Natural killer cell (primary cell): ENCODE measurements around the gene NTNG2. TPM values are rescaled to one million over a fixed set of nuclear protein-coding genes. Genes with fewer than 3 reads are reported as not detected.

Source experiments
- ATAC-seq, 3 donors: fragments of 150-1000 bp in 2 of 3; fragments of 200-7000 bp in 1 of 3; cut with Tn5 transposase; 1 replicate in 1 of 3; 2 replicates in 2 of 3; pipeline ENCODE4 v1.10.0; 2021; ENCODE audit warnings: mild to moderate bottlenecking in 2 of 3, moderate library complexity in 2 of 3
- DNase-seq, 2 donors: peaks; one replicate each; pipeline versions ENCODE4 v3.0.0 to v3.0.0-alpha.2; 2013 to 2021; ENCODE audit warnings: mixed read lengths in 1 of 2
- H3K27ac ChIP-seq: one replicate; pipeline ENCODE4 v1.5.1; 2013; ENCODE audit warnings: mild to moderate bottlenecking, low read length
- H3K27me3 ChIP-seq: one replicate; pipeline ENCODE4 v1.6.1; 2013; ENCODE audit warnings: low read length; ENCODE audit not compliant: control insufficient read depth, insufficient read depth
- H3K36me3 ChIP-seq: one replicate; pipeline ENCODE4 v1.6.1; 2013; ENCODE audit warnings: low read length; ENCODE audit not compliant: control insufficient read depth, insufficient read depth
- H3K4me1 ChIP-seq: one replicate; pipeline ENCODE4 v1.6.1; 2013; ENCODE audit warnings: low read length; ENCODE audit not compliant: control insufficient read depth, insufficient read depth
- H3K4me3 ChIP-seq: one replicate; pipeline ENCODE4 v1.5.1; 2013; ENCODE audit warnings: low read length
- H3K9me3 ChIP-seq: one replicate; pipeline ENCODE4 v1.6.1; 2013; ENCODE audit warnings: low read length; ENCODE audit not compliant: control insufficient read depth, insufficient read depth
- H3K27ac Mint-ChIP-seq, 2 donors: one replicate each; pipeline ENCODE4 v1.8.0; 2022; ENCODE audit warnings: mild to moderate bottlenecking in 2 of 2, mixed read lengths in 2 of 2, moderate library complexity in 1 of 2
- H3K27me3 Mint-ChIP-seq, 2 donors: one replicate each; pipeline ENCODE4 v1.8.0; 2022; ENCODE audit warnings: low read depth in 2 of 2, mixed read lengths in 2 of 2
- H3K36me3 Mint-ChIP-seq: one replicate; pipeline ENCODE4 v1.8.0; 2022; ENCODE audit warnings: mixed read lengths
- H3K4me1 Mint-ChIP-seq, 2 donors: one replicate each; pipeline ENCODE4 v1.8.0; 2022; ENCODE audit warnings: mixed read lengths in 2 of 2
- H3K4me3 Mint-ChIP-seq: one replicate; pipeline ENCODE4 v1.8.0; 2022; ENCODE audit warnings: mild to moderate bottlenecking, moderate library complexity, mixed read lengths
- H3K9me3 Mint-ChIP-seq, 2 donors: one replicate each; pipeline ENCODE4 v1.8.0; 2022; ENCODE audit warnings: mixed read lengths in 2 of 2
- CTCF ChIP-seq: fragments of 200-600 bp; IDR thresholded peaks from one replicate; pipeline ENCODE4 v1.8.0; 2022; ENCODE audit warnings: antibody characterized with exemption
- WGBS: methylation state at CpG from one replicate; pipeline ENCODE4 v1.1.7; 2013; ENCODE audit warnings: missing lambda C conversion rate; ENCODE audit not compliant: insufficient coverage; 5-methylcytosine and 5-hydroxymethylcytosine counted together
- intact Hi-C: fragments of 100-400 bp; cut with micrococcal nuclease; formaldehyde crosslinking; loops from one replicate; pipeline ENCODE4 v1.14.2; 2022
- total RNA-seq, 4 donors: library from RNA; stranded (reverse); fragments of 120-200 nt in 1 of 4; gene quantifications; one replicate each; pipeline versions ENCODE4 v1.2.3 to v1.2.4, GENCODE V29; 2013 to 2022

Gene NTNG2
- total RNA-seq, 3 donors from 2014 or later (not counting 1 experiment from before 2014, with no cell fraction given) = 23.4 to 67.2 (median 32.6) TPM

- no peaks in the 10 kb centered on the region for H3K27me3 ChIP-seq
- intact Hi-C loops = no loop called here
- ATAC-seq (no peak), DNase-seq (no peak)
- Mint-ChIP-seq H3K36me3 (no peaks in the 10 kb centered on the region), H3K4me3 (no peak overlapping the region), H3K9me3 (no peaks in the 10 kb centered on the region), H3K4me1 (no peaks in the 10 kb centered on the region), H3K27me3 (no peaks in the 10 kb centered on the region), H3K27ac (no peak overlapping the region)
- no peak overlapping the region for H3K27ac ChIP-seq
- no peak overlapping the region for H3K4me3 ChIP-seq
- TF ChIP-seq CTCF = no peak
- H3K36me3 ChIP-seq = no peaks in the 10 kb centered on the region
- no peaks in the 10 kb centered on the region for H3K9me3 ChIP-seq
- WGBS = 95% methylated on average over 58 of the region's 58 CpGs
- H3K4me1 ChIP-seq = no peaks in the 10 kb centered on the region
Measured at GRCh38 chr9:132197856-132198550, 36.1 kb downstream of the NTNG2 start.

- Mint-ChIP-seq H3K27ac (no peak overlapping the region), H3K4me1 (no peaks in the 10 kb centered on the region), H3K9me3 (no peaks in the 10 kb centered on the region), H3K4me3 (no peak overlapping the region), H3K27me3 (no peaks in the 10 kb centered on the region), H3K36me3 (no peaks in the 10 kb centered on the region)
- intact Hi-C loops = no loop called here
- Histone ChIP-seq H3K27me3 (no peaks in the 10 kb centered on the region), H3K4me1 (no peaks in the 10 kb centered on the region), H3K9me3 (no peaks in the 10 kb centered on the region), H3K27ac (no peak overlapping the region), H3K4me3 (no peak overlapping the region), H3K36me3 (no peaks in the 10 kb centered on the region)
- 92% methylated on average over 4 of the region's 4 CpGs for WGBS
- TF ChIP-seq CTCF = no peak
- ATAC-seq (no peak), DNase-seq (no peak)
Measured at GRCh38 chr9:132199056-132199455, 37.2 kb downstream of the NTNG2 start.

GRCh38 chr9:132200706-132201105, 38.8 kb downstream of the NTNG2 start:
- H3K4me1 Mint-ChIP-seq = no peaks in the 10 kb centered on the region
- no peaks in the 10 kb centered on the region for H3K9me3 Mint-ChIP-seq
- H3K36me3 ChIP-seq = no peaks in the 10 kb centered on the region
- no peak for ATAC-seq
- H3K9me3 ChIP-seq = no peaks in the 10 kb centered on the region
- H3K27ac Mint-ChIP-seq = no peak overlapping the region
- no peak for TF ChIP-seq CTCF
- H3K4me1 ChIP-seq = no peaks in the 10 kb centered on the region
- H3K27me3 Mint-ChIP-seq = no peaks in the 10 kb centered on the region
- H3K27ac ChIP-seq = no peak overlapping the region
- no peak overlapping the region for H3K4me3 ChIP-seq
- no peak overlapping the region for H3K4me3 Mint-ChIP-seq
- intact Hi-C loops = no loop called here
- H3K27me3 ChIP-seq = no peaks in the 10 kb centered on the region
- 73% methylated on average over 4 of the region's 4 CpGs for WGBS
- H3K36me3 Mint-ChIP-seq = no peaks in the 10 kb centered on the region
- no peak for DNase-seq

- Histone ChIP-seq H3K27me3 (no peaks in the 10 kb centered on the region), H3K4me3 (no peak overlapping the region), H3K27ac (no peak overlapping the region), H3K36me3 (no peaks in the 10 kb centered on the region), H3K4me1 (no peaks in the 10 kb centered on the region), H3K9me3 (no peaks in the 10 kb centered on the region)
- Mint-ChIP-seq H3K27ac (no peak overlapping the region), H3K4me1 (no peaks in the 10 kb centered on the region), H3K9me3 (no peaks in the 10 kb centered on the region), H3K36me3 (no peaks in the 10 kb centered on the region), H3K27me3 (no peaks in the 10 kb centered on the region), H3K4me3 (no peak overlapping the region)
- no peak for DNase-seq
- no peak for TF ChIP-seq CTCF
- WGBS = 92% methylated on average over 12 of the region's 12 CpGs
- intact Hi-C loops = no loop called here
- no peak for ATAC-seq
Measured at GRCh38 chr9:132201139-132201538, 39.3 kb downstream of the NTNG2 start.
